AG10803 (cell line): ENCODE measurements around the gene E2F7.
A peak's percentile ranks its signal among the peaks of the same experiment; 100 is the strongest.
"Not testable (repeated sequence)": the region's sequence is repeated elsewhere in the genome, so short reads cannot be mapped to it uniquely, and the experiment has no call there.

Experiments
- DNase-seq: peaks from one replicate; pipeline ENCODE4 v3.0.0; 2010; ENCODE audit warnings: low read depth
- H3K4me3 ChIP-seq: 2 replicates; pipeline ENCODE4 v1.5.1; 2011; ENCODE audit warnings: mild to moderate bottlenecking, low read length, control low read depth
- TF ChIP-seq, protein P1 (sequence below): conservative IDR thresholded peaks from 2 replicates; pipeline ENCODE4 v1.5.1; 2011; ENCODE audit warnings: mild to moderate bottlenecking, low read length, control low read depth, inconsistent platforms

The E2F7 gene

DNA sequence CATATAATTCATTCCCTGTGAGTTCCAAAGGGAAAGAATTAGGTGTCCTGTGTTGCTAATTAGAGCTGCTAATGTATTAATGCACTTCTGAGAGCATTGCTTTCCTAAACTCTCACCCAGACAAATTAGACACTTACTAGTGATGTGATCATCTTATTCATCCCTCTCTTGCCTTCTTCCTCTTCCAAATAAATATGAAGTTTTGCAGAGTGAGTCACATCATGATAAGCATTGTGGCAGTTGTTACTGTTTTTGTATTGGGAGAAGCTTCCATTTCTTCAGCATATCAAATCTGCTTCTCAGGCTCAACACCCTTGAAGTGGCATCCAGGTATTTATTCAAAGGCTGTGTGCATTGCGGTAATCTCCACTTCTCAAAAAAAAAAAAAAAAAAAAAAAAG, 37.3 kb upstream of the E2F7 start:
- peak; percentile 63 for DNase-seq
- H3K4me3 ChIP-seq: no peak overlapping the region
- TF ChIP-seq, protein P1, sequence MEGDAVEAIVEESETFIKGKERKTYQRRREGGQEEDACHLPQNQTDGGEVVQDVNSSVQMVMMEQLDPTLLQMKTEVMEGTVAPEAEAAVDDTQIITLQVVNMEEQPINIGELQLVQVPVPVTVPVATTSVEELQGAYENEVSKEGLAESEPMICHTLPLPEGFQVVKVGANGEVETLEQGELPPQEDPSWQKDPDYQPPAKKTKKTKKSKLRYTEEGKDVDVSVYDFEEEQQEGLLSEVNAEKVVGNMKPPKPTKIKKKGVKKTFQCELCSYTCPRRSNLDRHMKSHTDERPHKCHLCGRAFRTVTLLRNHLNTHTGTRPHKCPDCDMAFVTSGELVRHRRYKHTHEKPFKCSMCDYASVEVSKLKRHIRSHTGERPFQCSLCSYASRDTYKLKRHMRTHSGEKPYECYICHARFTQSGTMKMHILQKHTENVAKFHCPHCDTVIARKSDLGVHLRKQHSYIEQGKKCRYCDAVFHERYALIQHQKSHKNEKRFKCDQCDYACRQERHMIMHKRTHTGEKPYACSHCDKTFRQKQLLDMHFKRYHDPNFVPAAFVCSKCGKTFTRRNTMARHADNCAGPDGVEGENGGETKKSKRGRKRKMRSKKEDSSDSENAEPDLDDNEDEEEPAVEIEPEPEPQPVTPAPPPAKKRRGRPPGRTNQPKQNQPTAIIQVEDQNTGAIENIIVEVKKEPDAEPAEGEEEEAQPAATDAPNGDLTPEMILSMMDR: no peak

DNA sequence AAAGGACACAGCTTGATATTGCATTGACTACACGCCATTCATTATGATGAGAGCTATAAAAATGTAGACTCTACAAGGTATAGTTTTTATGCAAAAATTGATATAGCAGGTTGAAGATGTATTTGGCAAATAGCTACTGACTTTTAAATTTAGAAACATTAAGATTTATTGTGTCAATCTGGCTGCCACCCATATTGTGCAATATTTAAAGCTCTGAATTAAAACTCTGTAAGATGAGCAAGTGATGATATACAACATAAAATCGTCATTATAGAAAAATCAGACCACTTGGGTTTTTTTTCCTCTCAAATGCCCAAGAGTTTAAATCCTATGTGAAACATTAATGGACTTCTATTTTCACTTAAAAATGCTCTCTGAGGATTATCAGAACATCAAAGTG, 36.8 kb upstream of the E2F7 start:
- TF ChIP-seq, protein P1: no peak

DNA sequence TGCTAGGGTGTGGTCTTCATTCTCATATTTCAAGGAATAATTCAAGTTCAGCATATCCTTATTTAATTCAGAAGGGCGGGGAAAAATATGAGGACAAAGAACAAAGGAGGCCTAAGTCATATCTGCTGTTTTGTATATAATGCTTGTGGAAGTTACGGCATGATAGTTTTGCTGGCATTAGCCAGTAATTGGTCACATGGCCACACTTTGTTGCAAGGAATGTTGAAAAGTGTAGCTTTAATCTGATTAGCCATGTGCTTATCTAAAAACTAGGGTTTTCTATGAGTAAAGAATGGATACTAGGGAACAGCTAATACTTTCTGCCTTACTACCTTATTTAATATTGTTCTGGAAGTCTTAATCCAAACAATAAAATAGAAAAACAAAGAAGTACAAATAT, 34.4 kb upstream of the E2F7 start:
- no peak for DNase-seq
- no peak overlapping the region for H3K4me3 ChIP-seq
- TF ChIP-seq, protein P1: no peak

More for the DNA sequence above, 36.8 kb upstream of the E2F7 start:
- no peak overlapping the region for H3K4me3 ChIP-seq
- DNase-seq: no peak

DNA sequence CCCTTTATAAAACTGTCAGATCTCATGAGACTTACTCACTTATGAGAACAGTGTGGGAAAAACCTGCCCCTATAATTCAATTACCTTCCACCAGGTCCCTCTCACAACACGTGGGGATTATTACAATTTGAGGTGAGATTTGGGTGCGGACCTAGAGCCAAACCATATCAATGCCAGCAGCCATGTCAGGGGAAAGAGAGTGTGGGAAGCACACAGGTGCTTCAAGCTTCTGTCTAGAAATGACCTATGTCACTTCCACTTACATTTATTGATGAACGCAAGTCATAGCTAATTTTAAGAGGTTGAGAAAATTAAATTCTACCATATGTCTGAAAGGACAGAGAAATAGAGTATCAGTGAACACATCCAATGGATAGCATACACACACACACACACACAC, 32.5 kb upstream of the E2F7 start:
- H3K4me3 ChIP-seq: no peak overlapping the region
- TF ChIP-seq, protein P1: no peak
- DNase-seq: no peak

DNA sequence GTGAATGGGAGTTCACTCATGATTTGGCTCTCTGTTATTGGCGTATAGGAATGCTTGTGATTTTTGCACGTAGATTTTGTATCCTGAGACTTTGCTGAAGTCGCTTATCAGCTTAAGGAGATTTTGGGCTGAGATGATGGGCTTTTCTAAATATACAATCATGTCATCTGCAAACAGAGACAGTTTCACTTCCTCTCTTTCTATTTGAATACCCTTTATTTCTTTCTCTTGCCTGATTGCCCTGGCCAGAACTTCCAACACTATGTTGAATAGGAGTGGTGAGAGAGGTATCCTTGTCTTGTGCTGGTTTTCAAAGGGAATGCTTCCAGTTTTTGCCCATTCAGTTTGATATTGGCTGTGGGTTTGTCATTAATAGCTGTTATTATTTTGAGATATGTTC, 26.9 kb upstream of the E2F7 start:
- H3K4me3 ChIP-seq, DNase-seq: not testable (repeated sequence)

DNA sequence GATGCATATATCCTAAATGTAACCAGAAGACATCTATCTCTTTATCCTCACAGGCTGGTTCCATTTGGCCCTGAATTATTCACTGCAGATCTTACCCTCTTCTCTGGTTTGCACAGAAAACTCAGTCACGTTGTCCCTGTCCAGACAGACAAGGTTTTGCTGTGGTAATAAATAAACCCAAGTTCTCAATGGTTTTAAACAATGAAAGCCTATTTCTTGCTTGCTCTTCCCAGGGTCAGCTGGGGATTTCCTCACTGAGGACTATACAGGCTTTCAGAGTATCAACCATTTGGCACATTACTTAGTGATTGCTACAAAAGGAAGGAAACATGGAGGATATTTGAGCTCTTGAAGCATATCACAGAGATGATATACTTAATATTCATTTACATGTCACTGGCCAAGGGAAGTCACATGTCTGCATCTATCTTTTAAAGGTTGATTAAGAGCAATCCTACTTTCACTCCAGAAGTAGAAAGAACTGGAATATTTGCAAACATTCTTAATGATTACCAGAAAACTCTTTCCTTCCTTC, 24.4 kb upstream of the E2F7 start:
- H3K4me3 ChIP-seq: no peak overlapping the region
- DNase-seq: no peak
- TF ChIP-seq, protein P1: no peak

DNA sequence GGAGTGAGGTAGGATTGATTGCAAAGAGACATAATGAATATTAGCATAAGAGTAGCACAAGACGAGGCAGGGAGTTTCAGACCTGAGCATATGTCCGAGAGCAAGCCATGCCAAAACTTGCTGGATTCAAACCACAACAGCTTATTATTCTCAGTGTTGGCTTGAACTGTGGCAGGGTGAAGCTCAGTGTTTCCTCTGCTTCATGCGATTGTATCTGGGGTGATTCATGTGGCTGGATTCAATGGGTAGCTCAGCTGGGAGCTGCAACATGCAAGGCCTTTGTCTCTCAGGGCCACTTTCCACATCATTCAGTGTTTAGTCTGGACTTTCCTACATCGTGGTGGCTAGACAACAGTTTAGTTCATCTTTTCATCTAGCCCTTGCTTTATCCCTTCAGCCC, 22.1 kb upstream of the E2F7 start:
- DNase-seq: peak; percentile 79
- no peak overlapping the region for H3K4me3 ChIP-seq
- TF ChIP-seq, protein P1: no peak

DNA sequence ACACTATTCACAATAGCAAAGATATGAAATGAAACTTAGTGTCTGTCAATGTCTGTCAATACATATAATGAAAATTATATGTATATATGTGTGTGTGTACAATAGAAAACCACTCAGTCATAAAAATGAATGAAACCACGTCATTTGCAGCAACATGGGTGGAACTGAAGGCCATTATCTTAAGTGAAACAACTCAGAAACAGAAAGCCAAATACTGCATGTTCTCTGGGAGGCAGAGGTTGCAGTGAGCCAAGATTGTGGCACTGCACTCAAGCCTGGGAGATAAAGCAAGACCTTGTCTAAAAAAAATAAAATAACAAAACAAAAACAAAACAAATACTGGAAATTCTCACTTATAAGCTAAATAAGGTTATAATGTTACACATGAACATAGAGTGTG, 16.7 kb upstream of the E2F7 start:
- DNase-seq: no peak
- TF ChIP-seq, protein P1: no peak
- no peak overlapping the region for H3K4me3 ChIP-seq
